ENCODE results near the gene FMNL2.

GRCh38 chr2:152413228-152414030 is 78.5 kb downstream of the FMNL2 start:
- no peak for TF ChIP-seq POLR2AphosphoS5 (IDR thresholded peaks at IDR 0.05)
- no peak for TF ChIP-seq CTCF (IDR thresholded peaks at IDR 0.05)

Data from esophagus muscularis mucosa (tissue), 3 donors.